Lower leg skin (tissue), 3 donors: ENCODE data around the gene TRPM1.

ENCODE experiments used
- CTCF ChIP-seq, 3 donors: fragments of 450-650 bp; IDR thresholded peaks; one replicate each; pipeline ENCODE4 v1.5.1; 2016; ENCODE audit warnings: antibody characterized with exemption in 3 of 3, mild to moderate bottlenecking in 3 of 3, moderate library complexity in 2 of 3
- POLR2A ChIP-seq, 2 donors: fragments of 450-650 bp; IDR thresholded peaks; one replicate each; pipeline ENCODE4 v1.6.1; 2016 to 2017; ENCODE audit warnings: antibody characterized with exemption in 2 of 2, mild to moderate bottlenecking in 1 of 2, moderate library complexity in 1 of 2

DNA sequence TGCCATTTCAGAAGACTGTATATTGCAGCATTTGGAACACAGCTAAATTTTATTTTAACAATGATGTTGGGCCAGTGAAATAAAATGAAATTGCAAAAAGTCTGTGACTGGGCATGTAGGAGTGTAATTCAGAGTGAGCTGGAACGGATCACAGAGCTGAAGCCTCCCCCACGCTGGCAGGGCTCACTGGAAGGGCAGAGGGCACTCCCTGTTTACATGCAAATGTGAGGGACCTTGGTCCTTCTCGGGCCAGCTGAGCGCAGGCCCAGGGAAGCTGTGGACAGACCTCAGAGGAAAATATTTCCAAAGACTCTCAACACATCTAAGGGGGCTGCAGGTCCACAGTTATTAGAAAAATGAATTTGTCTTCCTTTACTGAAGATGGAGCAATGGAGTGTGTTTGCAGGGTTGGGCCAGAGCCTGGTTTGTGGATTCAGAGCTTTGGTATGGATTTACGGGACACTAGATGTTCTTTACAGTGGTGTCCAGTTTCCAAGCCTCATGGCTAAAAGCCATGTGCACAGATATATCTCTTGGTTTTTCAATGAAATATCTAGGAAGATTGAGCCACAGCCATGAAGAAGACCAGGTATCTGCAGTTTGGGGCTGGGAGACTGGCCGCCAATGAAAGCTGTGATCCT is 32.0 kb downstream of the TRPM1 start:
- no peak for TF ChIP-seq CTCF (IDR thresholded peaks at IDR 0.05)
- no peak for TF ChIP-seq POLR2A (IDR thresholded peaks at IDR 0.05)
